Endodermal cell (in vitro differentiated cells): Measurements from ENCODE around the gene HS6ST1. TPM values are rescaled to one million over a fixed set of nuclear protein-coding genes. Genes with fewer than 3 reads are reported as not detected.

Source experiments
- DNase-seq: peaks from one replicate; pipeline ENCODE4 v3.0.0-alpha.2; 2017
- H3K27ac ChIP-seq: 2 replicates; pipeline ENCODE4 v1.5.1; 2013; ENCODE audit warnings: mild to moderate bottlenecking, low read depth, low read length, moderate library complexity
- H3K27me3 ChIP-seq: 2 replicates; pipeline ENCODE4 v1.6.1; 2013; ENCODE audit warnings: mild to moderate bottlenecking, low read length, moderate library complexity; ENCODE audit not compliant: insufficient read depth, control insufficient read depth, poor library complexity, severe bottlenecking
- H3K36me3 ChIP-seq: 2 replicates; pipeline ENCODE4 v1.7.0; 2013; ENCODE audit warnings: mild to moderate bottlenecking, low read length, moderate library complexity; ENCODE audit not compliant: control insufficient read depth, insufficient read depth
- H3K4me1 ChIP-seq: one replicate; pipeline ENCODE4 v1.7.0; 2013; ENCODE audit warnings: low read length; ENCODE audit not compliant: control insufficient read depth, insufficient read depth
- H3K4me3 ChIP-seq: 2 replicates; pipeline ENCODE4 v1.5.1; 2013; ENCODE audit warnings: mild to moderate bottlenecking, low read length, moderate library complexity
- H3K9ac ChIP-seq: 2 replicates; pipeline ENCODE4 v1.6.1; 2013; ENCODE audit warnings: mild to moderate bottlenecking, low read length, moderate library complexity; ENCODE audit not compliant: poor library complexity, severe bottlenecking; ENCODE audit errors: extremely low read depth
- H3K9me3 ChIP-seq: 2 replicates; pipeline ENCODE4 v1.6.1; 2013; ENCODE audit warnings: mild to moderate bottlenecking, low read length, moderate library complexity; ENCODE audit not compliant: control insufficient read depth
- H3K27ac Mint-ChIP-seq: 2 replicates; pipeline ENCODE4 v1.8.0; 2020; ENCODE audit warnings: mixed read lengths
- H3K27me3 Mint-ChIP-seq: 2 replicates; pipeline ENCODE4 v1.8.0; 2021; ENCODE audit warnings: mild to moderate bottlenecking, mixed read lengths; ENCODE audit not compliant: insufficient read depth
- H3K36me3 Mint-ChIP-seq: 2 replicates; pipeline ENCODE4 v1.8.0; 2020; ENCODE audit warnings: low read depth, mixed read lengths
- H3K4me1 Mint-ChIP-seq: 2 replicates; pipeline ENCODE4 v1.8.0; 2020; ENCODE audit warnings: mixed read lengths
- H3K4me3 Mint-ChIP-seq: 2 replicates; pipeline ENCODE4 v1.8.0; 2020; ENCODE audit warnings: mild to moderate bottlenecking, moderate library complexity, mixed read lengths
- H3K9me3 Mint-ChIP-seq: 2 replicates; pipeline ENCODE4 v1.8.0; 2020; ENCODE audit warnings: mild to moderate bottlenecking, mixed read lengths
- CTCF ChIP-seq: fragments of 200-600 bp; sonication (generic); conservative IDR thresholded peaks from 2 replicates; pipeline ENCODE4 v1.5.0; 2021; ENCODE audit warnings: antibody characterized with exemption, mild to moderate bottlenecking
- WGBS, 2 experiments: methylation state at CpG; one replicate each; pipeline versions ENCODE4 v1.1.5 to v1.1.7; 2013; ENCODE audit warnings: missing lambda C conversion rate in 2 of 2, mixed read lengths in 1 of 2; ENCODE audit not compliant: insufficient coverage in 1 of 2, insufficient read length in 1 of 2; 5-methylcytosine and 5-hydroxymethylcytosine counted together
- total RNA-seq, 2 donors: library from RNA; stranded (reverse); fragmentation: NEBNext Ultra II Directional in 1 of 2; extraction: Animal tissue kit (Norgen Biotek cat#: 25700) in 1 of 2; gene quantifications; 2 replicates in 1 of 2; 3 replicates in 1 of 2; pipeline ENCODE4 v1.2.1, GENCODE V29; 2021

HS6ST1 gene
- total RNA-seq, 2 donors from 2014 or later, result 93.0 to 106 TPM

DNA sequence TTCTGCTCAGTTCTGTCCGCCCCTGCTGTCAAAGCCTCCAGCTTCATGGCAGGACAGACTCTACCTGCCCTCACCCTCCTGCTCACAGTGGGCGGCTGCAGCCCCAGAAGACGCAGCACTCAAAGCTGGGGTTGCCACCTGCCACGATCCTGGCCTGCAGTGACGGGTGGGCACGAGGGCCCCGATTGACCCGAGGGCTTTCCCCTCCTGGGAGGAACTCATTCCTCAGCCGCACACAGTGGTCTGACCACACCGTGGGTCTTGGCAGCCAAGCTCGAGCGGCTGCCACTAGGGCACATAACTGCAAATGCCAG, 47.1 kb downstream of the HS6ST1 start:
- Histone ChIP-seq H3K27me3 (no peaks in the 10 kb centered on the region), H3K9ac (no peak overlapping the region), H3K4me3 (no peak overlapping the region), H3K27ac (no peak overlapping the region), H3K4me1 (no peaks in the 10 kb centered on the region), H3K36me3 (peaks cover 36% of the 10 kb centered on the region), H3K9me3 (no peaks in the 10 kb centered on the region)
- 97 to 100% methylated on average over 4 to 12 of the region's 12 CpGs for WGBS, 2 experiments
- H3K27me3 Mint-ChIP-seq, result no peaks in the 10 kb centered on the region
- peaks cover 32% of the 10 kb centered on the region for H3K36me3 Mint-ChIP-seq
- no peak overlapping the region for H3K4me3 Mint-ChIP-seq
- H3K9me3 Mint-ChIP-seq, result peaks cover 5% of the 10 kb centered on the region
- H3K4me1 Mint-ChIP-seq, result no peaks in the 10 kb centered on the region
- no peak overlapping the region for H3K27ac Mint-ChIP-seq
- TF ChIP-seq CTCF, result no peak
- DNase-seq, result no peak

DNA sequence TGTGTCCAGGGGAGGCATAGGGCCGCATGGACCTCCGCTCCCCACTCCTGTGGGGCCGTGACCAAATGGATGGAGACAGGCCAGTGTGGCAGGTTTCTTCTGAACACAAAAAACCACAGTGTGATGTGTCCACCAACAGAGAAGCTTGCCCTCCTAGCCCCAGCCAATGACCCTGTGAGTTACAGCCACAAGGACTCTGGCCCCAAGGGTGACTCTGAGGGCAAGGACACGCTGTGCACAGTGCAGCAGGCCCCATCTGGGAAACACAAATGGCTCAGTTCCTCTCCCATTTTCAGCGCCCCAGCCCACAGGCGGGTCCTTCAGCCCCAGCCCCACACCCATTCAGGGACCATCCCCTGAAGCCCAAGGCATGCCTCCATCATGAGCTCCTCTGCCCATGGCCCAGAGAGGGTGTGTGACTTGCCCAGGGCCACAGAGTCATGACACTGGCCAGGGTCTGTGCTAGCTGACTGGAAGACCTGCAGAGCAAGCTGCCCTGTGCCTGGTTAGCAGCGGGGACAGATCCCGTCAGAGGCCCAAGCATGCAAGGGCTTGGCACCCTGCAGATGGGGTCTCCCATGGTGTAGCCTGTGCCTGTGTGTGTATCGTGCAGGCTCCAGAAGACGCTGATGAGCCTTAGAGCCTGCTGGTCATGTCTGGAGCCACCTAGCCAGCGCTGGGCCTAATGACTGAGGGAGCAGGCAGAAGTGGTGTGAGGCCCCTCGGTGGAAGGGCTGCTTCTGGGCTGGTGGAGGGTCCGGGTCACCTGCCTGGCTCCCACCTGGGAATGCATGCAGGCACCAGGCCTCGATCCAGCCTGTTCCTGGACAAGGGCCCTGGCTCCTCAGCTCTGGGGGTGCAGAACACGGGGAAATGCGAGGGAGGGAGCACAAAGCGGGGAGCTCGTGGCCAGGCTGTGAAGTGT, 47.7 kb downstream of the HS6ST1 start:
- no peaks in the 10 kb centered on the region for H3K27me3 Mint-ChIP-seq
- Histone ChIP-seq H3K4me1 (no peaks in the 10 kb centered on the region), H3K27ac (no peak overlapping the region), H3K36me3 (peaks cover 30% of the 10 kb centered on the region), H3K9me3 (no peaks in the 10 kb centered on the region), H3K27me3 (no peaks in the 10 kb centered on the region), H3K9ac (no peak overlapping the region), H3K4me3 (no peak overlapping the region)
- TF ChIP-seq CTCF, result no peak
- H3K27ac Mint-ChIP-seq, result peak overlapping the region; percentile 84
- WGBS, 2 experiments, result 94 to 98% methylated on average over 12 to 18 of the region's 18 CpGs
- no peaks in the 10 kb centered on the region for H3K4me1 Mint-ChIP-seq
- H3K9me3 Mint-ChIP-seq, result peaks cover 5% of the 10 kb centered on the region
- H3K36me3 Mint-ChIP-seq, result peaks cover 26% of the 10 kb centered on the region
- peak; percentile 42 for DNase-seq
- no peak overlapping the region for H3K4me3 Mint-ChIP-seq

- TF ChIP-seq CTCF, result no peak
- Mint-ChIP-seq H3K27me3 (no peaks in the 10 kb centered on the region), H3K9me3 (peaks cover 5% of the 10 kb centered on the region), H3K27ac (no peak overlapping the region), H3K4me3 (no peak overlapping the region), H3K36me3 (peaks cover 20% of the 10 kb centered on the region), H3K4me1 (no peaks in the 10 kb centered on the region)
- no peak overlapping the region for H3K9ac ChIP-seq
- no peaks in the 10 kb centered on the region for H3K9me3 ChIP-seq
- no peaks in the 10 kb centered on the region for H3K27me3 ChIP-seq
- WGBS, 2 experiments, result 91 to 95% methylated on average over 14 to 16 of the region's 16 CpGs
- H3K4me1 ChIP-seq, result no peaks in the 10 kb centered on the region
- H3K36me3 ChIP-seq, result peaks cover 24% of the 10 kb centered on the region
- no peak overlapping the region for H3K4me3 ChIP-seq
- no peak overlapping the region for H3K27ac ChIP-seq
- DNase-seq, result peak; percentile 42
Observed at GRCh38 chr2:128269990-128270671, 48.5 kb downstream of the HS6ST1 start.
